DMS114 treated with DMSO at 0.1 percent for 48 hours (cell line): ENCODE results near the gene TMPRSS13.
"Not testable (repeated sequence)": the region's sequence is repeated elsewhere in the genome, so short reads cannot be mapped to it uniquely, and the experiment has no call there.

Experiments used
- DNase-seq: peaks from one replicate; lab custom pipeline; 2025; ENCODE audit not compliant: unreplicated experiment; lab: John Stamatoyannopoulos, UW

TMPRSS13 gene

GRCh38 chr11:117950993-117951961, 22.1 kb upstream of the TMPRSS13 start:
- DNase-seq = no peak

DNA sequence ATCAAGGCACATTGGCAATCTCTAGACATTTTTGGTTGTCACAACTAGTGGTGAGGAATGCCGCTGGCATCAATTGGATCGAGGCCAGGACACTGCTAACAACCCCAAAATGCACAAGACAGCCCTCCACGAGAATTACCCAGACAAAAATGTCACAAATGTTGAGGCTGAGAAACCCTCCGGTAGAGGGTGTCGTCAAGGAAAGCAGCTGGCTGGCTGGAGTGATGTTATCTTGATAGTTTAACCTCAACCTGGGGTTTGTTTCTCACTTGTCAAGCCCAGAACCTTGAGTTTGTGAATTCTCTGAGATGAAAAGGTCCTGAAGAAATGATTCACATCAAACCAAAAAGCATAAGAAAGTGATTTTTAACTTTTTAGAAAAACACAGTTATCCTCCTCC, 21.1 kb upstream of the TMPRSS13 start:
- DNase-seq = no peak

DNA sequence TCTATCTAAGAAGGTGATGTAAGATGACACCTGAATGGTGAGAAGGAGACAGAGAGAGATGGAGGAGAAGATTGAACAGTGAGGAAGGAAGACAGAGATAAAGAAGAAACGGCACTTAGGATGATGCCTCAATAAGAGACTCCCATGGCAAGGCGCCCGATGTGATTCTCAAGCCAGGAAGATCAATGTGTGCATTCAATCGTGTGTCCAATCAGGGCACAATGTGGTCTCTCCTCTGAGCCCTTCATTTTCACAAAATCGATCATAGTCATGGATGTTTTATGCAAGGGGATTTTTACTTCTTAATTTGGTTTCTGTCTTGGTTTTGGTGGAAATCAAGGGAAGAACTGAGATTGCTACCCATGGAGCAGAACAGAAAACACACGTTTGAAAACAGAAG, 19.9 kb upstream of the TMPRSS13 start:
- DNase-seq = no peak

DNA sequence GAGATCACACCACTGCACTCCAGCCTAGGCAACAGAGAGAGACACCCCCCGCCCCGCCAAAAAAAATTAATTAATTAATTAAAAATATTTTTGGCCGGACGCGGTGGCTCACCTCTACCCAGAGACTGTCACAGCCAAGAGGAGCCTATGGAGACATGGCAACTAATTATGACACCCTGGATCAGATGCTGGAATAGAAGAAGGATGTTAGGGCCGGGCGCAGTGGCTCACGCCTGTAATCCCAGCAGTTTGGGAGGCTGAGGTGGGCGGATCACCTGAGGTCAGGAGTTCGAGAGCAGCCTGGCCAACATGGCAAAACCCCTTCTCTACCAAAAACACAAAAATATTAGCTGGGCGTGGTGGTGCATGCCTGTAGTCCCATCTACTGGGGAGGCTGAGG, 19.3 kb upstream of the TMPRSS13 start:
- DNase-seq = not testable (repeated sequence)

- not testable (repeated sequence) for DNase-seq
Observed at GRCh38 chr11:117947751-117948150, 18.5 kb upstream of the TMPRSS13 start.

GRCh38 chr11:117946842-117947526, 17.8 kb upstream of the TMPRSS13 start:
- peak; percentile 54 for DNase-seq

DNA sequence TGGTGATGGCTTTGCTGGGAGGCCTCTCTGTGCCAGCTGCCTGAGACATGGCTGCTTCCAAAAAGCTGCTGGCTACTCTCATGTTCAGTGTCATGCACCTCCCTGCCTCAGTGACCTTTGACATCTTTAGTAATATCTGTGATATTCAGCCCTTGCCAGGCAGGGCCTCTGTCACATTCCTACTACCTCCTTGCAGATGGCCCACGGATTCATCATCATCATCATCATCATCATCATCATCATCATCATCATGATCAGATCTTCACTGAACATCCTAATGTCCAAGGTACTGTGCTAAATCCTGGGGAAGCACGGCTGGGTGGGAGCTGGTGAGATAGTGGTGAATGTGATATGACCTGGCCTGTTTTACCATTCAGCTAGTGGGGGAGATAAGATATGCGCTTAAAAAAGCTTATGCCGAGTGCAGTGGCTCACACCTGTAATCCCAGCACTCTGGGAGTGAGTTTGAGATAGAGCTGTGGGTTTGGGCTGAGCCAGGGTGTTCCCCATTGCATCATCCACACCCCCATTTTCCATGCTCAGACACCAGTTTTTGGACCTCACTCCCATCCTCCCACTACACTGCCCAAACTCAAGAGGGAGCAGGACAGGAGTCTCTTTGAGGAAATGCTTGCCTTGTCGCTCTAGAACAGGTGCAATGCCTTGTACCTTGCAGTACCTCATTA, 17.1 kb upstream of the TMPRSS13 start:
- no peak for DNase-seq

DNA sequence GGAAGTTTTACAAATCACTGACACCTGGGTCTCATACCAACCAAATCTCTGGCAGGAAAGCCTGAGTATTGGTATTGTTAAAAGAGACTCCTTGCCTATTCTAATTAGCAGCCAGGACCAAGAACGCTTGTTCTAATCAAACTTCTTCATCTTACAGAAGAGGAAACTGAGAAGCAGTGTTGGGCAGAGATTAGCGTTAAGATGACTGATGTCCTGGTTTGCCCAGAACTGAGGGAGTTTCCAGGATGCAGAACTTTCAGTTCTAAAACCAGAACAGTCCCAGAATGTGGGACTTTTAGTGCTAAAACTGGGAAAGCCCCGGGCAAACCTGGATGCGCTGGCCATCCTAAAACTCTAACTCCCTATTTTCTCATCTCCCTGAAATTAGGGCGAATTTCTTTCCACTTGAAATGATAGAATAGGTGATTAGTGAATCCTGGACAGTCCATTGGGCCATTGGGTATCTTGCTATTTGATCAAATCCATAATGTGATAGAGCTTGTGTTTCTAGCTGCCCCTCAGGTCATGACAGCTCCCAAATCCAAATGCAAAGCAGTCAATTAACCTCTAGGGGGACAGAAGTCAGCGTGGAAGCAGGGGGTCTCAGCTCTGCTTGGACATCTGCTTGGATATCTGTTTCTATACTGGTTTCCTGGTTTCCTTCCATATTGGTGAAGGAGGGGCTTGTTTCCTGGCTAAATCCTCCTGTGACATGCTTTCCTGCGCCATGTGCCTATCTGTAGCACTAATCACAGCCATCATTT, 16.0 kb upstream of the TMPRSS13 start:
- DNase-seq = no peak

DNA sequence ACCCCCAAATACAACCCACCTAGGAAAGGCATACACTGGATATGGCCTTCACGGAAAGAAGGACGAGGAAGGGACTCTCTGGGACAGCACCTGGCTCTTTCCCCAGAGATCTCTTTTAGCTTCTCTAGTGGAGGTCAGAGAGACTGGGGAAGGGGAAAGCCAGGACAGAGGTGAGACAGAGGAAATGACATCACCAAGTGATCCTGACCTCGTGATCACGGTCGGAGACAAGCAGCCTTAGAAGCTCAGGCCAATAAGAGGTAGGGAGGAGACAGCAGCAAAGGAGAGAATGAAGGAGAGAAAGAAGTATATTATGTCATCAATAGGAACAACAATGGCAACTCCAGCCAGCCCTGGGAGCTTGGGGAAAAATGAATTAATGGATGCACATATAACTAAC, 15.4 kb upstream of the TMPRSS13 start:
- DNase-seq = no peak

DNA sequence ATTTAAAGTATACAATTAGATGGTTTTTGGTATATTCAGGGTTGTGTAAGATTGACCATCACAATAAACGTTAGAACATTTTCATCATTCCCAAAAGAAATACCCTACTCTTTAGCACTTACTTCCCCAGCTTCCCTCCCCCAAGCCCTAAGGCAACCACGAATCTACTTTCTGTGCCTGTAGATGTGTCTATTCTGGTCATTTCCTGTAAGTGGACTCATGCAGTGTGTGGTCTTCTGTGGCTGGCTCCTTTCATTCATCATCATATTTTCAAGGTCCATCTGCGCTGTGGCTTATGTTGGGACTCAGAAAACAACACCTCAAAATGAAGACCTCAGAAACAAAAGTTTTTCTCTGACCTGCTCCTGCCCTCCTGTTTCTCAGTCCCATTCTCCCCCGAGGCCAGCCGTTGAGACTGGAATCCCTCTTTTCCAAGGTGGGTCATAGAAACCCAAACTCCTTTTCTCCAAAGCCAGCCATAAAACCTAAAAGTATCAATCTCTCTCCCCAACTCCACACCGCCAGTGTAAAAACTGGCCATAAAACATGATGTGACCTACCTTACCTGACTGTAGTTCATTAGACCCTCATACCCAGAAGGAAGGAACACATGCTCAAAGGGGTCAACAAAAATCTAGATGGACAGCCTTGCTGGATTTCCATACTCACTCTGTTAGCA, 12.9 kb upstream of the TMPRSS13 start:
- DNase-seq = no peak

- DNase-seq = no peak
Observed at GRCh38 chr11:117941163-117941707, 12.0 kb upstream of the TMPRSS13 start.

GRCh38 chr11:117940736-117941135, 11.5 kb upstream of the TMPRSS13 start:
- no peak for DNase-seq

GRCh38 chr11:117936973-117937372, 7.8 kb upstream of the TMPRSS13 start:
- DNase-seq = no peak

DNA sequence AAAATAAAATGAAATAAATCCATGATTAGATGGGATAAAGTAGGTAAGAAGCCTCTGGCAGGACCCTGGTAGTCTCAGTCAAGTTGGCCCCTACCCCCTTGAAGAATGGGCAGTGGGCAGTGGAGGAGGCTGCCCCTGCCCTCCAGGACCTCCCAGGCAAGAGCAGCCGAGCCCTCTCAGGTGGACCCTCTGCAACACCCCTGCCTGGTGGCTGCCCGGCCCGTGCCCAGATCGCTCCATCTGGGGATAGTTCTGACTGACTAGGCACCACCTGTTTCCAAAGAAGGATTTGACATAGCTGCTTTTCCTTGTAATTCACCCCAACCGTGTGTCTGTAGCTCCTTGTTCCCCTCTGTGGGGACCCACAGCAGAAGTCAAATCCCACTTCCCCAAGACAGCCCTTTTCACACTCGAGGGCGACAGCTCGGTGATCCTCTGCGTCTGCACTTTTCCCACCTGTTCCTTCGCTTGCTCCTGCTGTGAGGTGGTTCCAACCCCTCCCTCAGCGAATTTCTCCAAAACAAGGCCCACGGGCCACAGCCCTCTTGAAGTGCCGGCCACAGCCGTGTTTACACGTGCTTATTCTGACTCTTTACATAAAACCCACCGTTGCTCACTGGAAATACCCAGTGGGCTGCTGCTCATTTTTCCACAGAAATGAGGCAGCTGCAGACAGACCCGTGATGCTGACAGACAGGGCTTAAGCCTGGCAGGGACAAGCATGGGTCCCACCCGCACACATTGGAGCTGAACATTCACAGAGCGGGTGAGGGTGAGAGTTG, 5.5 kb upstream of the TMPRSS13 start:
- DNase-seq = no peak

GRCh38 chr11:117933930-117934329, 4.7 kb upstream of the TMPRSS13 start:
- DNase-seq = no peak

- no peak for DNase-seq
Observed at GRCh38 chr11:117933475-117933874, 4.3 kb upstream of the TMPRSS13 start.

GRCh38 chr11:117932947-117933346, 3.7 kb upstream of the TMPRSS13 start:
- DNase-seq = no peak

- DNase-seq = no peak
Observed at GRCh38 chr11:117932426-117932825, 3.2 kb upstream of the TMPRSS13 start.

DNA sequence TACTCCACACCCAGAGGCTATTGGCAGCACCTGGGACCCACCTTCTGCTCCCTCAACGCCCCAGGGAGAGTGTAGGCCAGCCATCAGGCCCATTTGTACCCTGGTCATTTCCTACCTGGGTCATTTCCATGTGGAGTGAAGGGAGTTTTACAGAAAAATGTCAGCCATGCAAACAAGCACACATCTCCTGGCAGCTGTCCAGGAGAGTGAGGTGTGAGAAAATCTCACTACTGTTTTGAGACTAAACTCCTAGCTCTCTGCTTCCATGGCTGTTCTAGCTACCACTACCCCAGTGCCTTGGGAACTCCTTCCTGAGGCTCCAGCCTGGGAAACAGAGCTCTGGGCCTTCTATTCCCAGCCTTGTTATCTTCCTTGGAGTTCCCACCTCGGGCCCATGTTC, 2.8 kb upstream of the TMPRSS13 start:
- no peak for DNase-seq
